SIG-M5 (cell line): Measurements from ENCODE around the gene KRTAP10-6.
"Not testable (repeated sequence)": the region's sequence is repeated elsewhere in the genome, so short reads cannot be mapped to it uniquely, and the experiment has no call there.

Experiments used
- DNase-seq: peaks from one replicate; lab custom pipeline; 2025; lab: John Stamatoyannopoulos, UW

KRTAP10-6 gene

DNA sequence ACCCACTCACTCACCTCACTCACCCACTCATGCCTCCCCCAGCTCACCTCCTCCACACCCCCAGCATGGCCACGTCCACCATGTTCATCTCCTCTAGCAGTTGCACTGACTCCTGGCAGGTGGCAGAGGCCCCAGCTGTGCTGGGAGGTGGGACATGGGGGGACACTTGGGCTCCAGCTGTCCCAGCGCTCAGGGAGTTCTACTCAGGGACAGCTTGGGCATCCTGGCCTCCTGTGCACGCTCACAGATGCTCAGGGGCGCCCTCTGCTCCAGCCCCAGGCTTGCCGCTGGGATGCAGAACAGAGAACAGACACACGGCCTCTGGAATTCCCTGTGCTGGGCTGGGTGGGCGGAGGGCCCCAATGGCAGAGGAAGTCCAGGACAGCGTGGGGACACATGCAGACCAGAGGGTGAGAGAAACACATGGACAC is 24.8 kb upstream of the KRTAP10-6 start:
- DNase-seq: no peak

DNA sequence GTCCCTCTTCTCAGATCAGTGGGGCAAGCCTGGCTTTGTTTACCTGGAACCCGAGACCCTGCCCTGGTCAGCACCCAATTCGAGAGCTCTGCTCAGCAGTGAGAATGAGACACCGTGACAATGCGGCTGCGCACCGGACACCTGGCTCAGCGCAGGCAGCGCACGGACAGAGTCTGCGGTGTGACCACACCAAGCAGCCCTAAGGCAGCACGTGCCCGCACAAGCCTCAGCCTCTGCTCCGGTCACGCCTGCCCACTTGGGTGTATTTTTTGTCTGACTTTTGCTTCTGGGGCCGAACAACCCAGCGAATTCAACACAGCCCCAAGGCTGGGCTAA is 24.3 kb upstream of the KRTAP10-6 start:
- no peak for DNase-seq

DNA sequence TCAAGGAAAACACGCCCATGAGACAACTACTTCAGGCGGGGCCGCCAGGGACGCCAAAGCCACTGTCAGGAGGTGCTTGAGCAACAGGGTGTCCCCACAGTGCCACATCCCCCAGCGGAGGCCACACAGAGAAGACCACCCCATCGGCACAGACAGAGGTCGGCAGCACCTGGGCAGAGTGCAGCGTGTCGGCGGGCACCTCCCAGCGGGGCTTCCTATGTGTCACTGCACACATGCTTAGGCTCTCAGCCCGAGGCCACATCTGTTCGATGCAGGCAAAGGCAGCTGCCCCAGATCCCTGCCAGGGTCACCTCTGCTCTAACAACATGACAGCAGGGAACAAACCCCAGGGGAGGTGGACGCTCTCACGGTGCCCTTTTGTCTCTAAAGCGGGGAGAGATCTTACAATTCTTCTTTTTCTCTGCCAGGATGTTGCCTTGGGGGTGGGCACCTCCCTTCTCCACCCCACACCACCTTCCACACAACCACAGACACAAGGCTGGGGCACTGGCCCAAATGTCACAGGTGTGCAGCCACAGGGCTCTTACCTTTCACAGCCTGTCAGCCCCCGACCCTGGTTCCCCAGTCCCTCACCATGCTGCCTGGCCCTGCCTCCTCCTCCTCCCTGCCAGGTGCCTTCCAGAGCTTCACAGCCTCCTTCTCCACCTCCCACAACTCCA is 23.7 kb upstream of the KRTAP10-6 start:
- no peak for DNase-seq

DNA sequence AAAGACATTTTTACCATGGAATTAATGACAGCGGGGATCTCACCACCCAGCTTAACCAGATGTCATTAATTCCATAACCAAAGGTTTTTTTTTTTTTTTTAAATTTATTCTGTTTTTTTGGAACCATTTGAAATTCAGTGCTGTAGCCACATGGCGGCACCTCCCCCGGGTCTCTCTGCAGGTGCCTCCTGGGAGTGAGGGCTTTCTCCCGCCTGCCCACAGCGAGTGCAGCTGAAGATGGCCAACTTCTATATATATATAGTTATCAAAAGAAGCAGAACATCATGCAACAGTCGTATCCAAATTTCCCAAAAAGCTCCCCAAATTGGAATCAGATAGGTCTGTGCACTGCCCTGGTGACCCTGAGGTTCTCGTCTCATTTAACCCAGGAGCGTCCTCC is 23.2 kb upstream of the KRTAP10-6 start:
- DNase-seq: no peak

DNA sequence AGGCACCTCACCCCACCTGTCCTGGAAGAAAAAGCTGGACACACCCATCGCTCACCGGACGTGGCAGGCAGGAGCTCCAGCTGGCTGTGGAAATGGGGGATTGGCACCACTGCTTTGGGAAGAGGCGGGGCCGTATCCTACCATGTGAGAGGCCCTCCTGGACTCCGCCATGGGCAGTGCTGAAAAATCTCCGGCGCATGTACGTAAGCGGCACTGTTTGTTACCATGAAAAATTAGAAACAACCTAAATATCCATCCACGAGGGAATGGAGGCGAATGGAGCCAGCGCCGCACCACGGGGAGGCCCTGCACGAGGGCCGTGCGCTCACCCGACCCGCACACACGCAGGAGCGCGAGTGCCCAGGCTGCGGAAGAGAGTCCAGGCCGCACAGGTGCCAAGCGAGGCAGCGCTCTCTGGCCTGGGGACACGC is 22.7 kb upstream of the KRTAP10-6 start:
- DNase-seq: no peak

DNA sequence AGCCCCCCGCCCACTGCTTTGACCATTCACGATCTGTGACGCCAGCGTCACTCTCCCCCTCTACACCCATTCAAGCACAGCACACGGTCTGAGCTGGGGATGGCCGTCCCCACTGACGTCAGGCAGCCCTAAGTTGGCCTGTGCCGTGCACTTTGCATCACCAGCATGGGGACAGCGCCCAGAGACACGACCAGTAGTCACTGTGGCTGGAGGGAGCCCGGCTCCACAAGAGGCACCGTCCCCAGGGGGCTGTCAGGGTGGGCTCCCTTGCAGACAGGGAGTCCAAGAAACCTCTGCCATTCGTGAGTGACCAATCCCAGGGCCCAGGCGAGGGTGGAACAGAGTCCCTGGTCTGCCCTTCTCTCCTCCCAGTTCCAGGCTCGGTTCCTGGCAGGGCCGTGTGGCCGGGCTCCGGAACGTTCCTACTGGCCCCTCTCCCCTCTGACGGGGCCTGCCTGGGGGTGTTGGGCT is 21.9 kb upstream of the KRTAP10-6 start:
- no peak for DNase-seq

DNA sequence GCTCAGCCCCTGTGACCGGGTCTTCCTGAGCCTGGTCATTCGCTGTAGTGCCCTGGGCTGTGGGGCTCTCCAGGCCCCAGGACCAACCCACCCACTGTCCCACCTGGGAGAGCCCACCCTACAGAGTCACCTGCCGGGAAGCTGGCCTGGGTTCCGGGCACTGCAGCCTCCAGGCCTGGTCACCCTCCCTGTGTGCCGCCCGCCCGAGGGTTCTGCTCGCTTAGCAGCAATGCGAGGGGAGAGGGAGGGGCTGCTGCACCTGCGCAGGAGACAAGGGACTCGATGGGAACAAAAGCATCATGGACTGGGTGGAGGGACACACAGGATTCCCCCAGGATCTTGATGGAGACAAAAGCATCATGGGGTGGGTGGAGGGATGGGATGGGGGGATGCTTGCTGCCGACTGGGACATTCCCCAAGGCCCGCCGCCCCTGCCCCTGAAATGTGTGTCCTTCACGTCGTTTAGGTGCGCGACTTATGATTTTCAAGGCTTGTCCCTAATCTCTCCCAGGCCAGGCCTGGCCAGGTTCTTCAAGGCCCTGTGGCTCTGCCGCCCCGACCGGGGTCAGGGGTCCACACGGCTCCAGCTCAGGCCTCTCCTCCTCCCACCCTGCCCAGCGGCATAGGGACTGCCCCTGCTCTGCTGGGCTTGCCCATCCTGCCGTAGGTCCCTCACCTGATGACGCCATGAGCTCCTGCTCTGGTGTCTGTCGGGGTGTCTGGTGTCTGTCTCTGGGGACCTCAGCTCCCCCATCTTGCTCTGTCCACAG is 21.3 kb upstream of the KRTAP10-6 start:
- no peak for DNase-seq

DNA sequence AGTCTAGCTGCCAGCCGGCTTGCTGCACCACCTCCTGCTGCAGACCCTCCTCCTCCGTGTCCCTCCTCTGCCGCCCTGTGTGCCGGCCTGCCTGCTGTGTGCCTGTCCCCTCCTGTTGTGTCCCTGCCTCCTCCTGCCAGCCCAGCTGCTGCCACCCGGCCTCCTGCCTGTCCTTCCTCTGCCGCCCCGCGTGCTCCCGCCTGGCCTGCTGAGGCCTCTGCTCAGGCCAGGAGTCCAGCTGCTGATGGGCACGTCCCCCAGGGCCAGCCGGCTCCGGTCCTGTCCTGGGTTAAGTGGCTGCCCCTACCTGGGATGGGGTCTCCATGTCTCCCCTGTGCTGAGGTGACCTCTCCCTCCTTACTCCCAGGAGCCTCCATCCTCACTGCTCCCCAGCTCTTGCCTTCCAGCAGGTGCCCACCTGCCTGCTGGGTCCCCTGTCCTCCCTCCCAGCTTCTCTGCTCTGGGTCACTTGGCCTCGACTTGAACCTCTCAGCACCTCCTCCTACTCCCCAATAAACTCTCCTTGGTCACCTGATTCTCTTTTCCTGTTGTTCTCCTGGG is 20.4 kb upstream of the KRTAP10-6 start:
- no peak for DNase-seq

DNA sequence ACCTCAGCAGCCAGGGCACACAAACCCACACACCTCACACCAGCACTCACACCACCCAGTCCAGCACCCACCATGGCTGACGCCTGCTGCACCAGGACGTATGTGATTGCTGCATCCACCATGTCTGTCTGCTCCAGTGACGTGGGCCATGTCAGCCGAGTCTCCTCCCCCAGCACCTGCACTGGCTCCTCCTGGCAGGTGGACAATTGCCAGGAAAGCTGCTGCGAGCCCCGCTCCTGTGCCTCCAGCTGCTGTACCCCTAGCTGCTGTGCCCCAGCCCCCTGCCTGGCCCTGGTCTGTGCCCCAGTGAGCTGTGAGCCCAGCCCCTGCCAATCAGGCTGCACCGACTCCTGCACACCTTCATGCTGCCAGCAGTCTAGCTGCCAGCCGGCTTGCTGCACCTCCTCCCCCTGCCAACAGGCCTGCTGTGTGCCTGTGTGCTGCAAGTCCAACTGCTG is 19.8 kb upstream of the KRTAP10-6 start, which contains the start of gene KRTAP10-8:
KRTAP10-8 (plus strand) TSS at position 51 of the 458 bp plus-strand sequence; CDS start at position 73, 22 bp downstream.
- DNase-seq: no peak

DNA sequence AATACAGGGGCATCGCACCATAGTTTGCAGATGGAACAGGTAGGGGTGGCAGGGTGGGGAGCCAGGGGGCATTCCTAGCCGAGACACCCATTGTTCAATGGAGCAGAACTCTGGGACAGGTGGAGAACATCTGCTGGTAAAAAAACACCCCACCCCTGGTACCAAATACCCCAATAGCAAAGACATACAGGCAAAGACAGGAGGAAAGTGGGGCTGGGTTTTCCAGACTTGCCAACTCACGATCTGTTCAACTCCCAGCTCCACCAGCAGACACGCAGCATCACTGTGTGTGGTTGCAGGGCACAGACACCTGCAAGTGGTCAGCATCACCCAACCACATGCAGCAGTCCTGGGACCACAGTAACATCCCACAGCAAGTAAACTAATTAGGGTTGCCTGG is 19.2 kb upstream of the KRTAP10-6 start:
- DNase-seq: no peak

DNA sequence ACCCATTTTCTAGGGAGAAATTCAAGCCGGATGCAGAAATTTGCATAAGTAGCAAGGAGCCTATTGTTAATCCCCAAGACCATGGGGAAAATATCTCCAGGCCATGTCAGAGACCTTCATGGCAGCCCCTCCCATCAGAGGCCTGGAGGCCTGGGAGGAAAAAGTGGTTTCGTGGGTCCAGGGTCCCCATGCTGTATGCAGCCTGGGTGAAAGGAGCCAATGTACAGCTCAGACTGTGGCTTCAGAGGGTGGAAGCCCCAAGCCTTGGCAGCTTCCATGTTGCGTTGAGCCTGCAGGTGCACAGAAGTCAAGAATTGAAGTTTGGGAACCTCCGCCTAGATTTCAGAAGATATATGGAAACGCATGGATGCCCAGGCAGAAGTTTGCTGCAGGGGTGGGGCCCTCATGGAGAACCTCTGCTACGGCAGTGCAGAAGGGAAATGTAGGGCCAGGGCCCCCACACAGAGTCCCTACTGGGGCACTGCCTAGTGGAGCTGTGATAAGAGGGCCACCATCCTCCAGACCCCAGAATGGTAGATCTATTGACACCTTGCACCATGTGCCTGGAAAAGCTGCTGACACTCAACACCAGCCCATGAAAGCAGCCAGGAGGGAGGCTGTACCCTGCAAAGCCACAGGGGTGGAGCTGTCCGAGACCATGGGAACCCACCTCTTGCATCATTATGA is 18.0 kb upstream of the KRTAP10-6 start:
- not testable (repeated sequence) for DNase-seq

DNA sequence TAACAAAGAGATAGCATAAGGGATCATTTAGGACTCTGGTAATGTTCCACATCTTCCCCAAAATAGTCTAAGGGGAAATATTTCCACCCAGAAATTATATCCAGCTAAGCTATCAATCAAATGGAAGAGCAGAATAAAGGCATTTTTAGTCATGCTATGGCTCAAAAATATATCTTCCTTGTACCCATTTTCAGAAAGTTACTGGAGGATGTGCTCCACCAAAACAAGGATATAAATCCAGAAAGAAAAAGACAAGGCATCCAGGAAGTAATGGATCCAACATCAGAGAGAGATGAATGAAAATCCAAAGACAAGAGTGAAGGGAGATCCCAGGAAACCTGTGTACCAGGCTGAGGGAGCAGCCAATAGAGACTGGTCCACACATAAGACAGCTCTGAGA is 16.9 kb upstream of the KRTAP10-6 start:
- DNase-seq: no peak

DNA sequence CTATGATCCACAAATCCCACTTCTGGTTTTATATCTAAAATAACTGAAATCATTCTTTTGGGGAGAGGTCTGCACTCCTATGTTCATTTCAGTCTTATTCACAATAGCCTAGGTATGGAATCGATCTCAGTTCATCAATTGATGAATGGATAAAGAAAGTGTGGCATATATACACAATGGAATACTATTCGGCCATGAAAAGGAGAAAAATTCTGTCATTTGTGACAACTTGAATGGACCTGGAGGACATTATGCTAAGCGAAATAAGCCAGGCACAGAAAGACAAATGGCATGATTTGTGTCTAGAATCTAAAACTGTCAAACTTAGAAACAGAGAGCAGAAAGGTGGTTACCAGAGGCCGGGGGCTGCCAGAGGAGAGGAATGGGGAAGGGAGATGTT is 14.2 kb upstream of the KRTAP10-6 start:
- no peak for DNase-seq

DNA sequence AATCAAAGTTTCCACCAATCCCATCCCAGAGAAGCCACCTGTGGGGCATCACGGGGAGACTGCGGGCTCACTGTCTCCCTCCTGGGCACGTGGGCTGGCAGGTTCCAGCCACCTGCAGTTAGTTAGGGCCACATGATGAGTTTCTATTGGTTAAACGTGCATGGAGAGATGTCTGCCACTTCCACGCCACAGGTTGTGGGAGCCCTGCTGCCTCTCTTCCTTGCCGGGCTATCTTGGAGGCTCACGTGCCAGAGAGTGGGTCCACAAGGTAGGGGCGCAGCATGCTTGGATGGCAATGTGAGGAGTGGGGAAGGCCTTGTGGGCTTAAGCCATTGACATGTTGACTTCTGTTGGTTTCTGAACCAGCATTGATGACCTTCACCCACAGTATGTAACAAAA is 11.6 kb upstream of the KRTAP10-6 start:
- no peak for DNase-seq

DNA sequence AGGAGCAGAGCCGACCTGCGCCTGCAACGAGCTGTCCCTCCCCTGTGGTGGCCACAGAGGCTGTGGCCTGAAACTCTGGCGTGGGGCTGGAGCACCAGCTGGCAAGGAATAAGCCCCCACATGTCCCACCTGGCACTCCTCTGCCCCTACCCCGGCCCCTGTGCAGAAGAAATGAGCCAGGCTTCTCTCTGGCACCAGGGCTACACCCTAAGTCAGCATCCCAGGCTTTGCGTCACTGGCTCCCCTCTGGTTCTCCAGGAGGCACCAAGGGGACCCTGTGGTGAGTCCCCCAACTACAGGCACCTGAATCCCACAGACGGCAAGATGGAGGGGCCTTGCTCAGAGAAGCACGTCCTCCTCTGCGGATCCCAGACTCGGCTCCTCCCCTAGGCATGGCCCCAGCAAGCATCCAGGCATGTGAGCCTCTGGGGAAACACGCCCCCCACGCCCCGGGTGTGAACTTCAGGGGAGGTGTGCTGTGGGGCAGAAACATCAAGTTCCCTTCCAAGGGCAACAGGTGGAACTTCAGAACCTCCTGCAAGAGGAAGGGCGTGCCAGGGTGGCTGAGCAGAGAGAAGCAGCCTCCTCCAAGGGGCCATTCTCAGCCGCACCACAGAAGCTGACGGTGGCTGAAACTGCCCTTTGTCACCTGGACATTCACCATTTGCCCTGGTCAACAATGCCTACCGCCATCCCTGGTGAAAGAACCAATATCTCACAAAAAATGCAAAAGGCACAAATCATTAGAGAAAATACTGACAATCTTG is 11.0 kb upstream of the KRTAP10-6 start:
- no peak for DNase-seq

DNA sequence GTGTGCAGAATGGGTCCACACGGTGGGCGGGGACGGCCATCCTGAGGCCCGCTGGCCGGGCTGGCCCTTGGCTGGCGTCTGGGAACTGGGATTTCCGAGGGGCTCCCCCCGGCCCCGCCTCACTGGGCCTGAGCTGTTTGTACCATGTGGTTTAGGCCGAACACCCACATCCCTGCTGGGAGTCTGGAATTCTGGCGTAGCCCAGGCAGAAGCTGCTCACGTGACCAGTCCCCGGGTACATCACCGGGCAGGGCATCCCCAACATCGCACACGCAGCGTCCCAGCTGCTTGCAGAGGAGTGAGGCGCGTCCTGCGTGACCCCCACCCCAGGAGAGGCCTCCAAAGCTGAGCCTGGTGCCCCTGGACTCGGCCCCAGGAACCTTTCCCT is 10.2 kb upstream of the KRTAP10-6 start:
- no peak for DNase-seq

DNA sequence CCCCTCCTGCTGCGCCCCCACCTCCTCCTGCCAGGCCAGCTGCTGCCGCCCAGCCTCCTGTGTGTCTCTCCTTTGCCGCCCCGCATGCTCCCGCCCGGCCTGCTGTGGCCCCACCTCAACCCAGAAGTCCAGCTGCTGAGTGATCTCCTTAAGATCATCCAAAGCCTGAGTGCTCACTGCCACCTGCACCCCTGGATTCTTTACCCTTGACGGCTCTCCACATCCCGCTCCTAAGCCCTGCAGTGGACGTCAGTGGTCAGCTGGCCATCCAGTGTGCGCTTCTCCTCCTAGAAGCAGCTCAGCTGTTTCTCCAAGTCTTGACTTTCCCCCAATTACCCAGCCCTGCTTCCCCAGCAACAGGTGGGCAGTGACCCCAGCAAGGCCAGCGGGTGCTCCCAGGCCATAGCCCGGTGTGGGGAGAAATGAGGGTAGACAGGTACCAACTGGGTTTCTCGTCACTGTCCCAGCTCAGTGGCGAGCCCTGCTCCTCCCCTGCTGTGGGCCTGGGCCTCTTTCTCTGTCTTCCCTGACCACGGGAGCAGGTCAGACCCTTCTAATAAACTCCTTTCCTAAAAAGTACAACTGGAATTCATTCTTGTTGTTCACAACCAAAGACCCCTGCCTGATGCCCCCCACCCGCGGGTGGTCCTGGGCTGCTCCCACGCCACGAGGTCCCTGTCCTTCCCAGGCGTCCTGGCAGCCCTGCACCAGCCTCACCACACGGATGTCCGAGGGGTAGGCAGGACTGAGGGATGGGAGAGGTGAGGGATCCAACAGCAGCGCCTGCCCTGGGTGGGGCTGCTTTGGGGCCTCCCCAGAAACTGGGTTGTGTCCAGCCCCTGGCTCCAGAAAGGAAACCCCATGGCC is 9.5 kb upstream of the KRTAP10-6 start:
- DNase-seq: no peak

DNA sequence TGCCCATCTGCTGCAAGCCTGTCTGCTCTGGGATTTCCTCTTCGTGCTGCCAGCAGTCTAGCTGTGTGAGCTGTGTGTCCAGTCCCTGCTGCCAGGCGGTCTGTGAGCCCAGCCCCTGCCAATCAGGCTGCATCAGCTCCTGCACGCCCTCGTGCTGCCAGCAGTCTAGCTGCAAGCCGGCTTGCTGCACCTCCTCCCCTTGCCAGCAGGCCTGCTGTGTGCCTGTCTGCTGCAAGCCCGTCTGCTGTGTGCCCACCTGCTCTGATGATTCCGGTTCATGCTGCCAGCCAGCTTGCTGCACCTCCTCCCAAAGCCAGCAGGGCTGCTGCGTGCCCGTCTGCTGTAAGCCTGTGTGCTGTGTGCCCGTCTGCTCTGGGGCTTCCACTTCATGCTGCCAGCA is 8.8 kb upstream of the KRTAP10-6 start:
- not testable (repeated sequence) for DNase-seq

DNA sequence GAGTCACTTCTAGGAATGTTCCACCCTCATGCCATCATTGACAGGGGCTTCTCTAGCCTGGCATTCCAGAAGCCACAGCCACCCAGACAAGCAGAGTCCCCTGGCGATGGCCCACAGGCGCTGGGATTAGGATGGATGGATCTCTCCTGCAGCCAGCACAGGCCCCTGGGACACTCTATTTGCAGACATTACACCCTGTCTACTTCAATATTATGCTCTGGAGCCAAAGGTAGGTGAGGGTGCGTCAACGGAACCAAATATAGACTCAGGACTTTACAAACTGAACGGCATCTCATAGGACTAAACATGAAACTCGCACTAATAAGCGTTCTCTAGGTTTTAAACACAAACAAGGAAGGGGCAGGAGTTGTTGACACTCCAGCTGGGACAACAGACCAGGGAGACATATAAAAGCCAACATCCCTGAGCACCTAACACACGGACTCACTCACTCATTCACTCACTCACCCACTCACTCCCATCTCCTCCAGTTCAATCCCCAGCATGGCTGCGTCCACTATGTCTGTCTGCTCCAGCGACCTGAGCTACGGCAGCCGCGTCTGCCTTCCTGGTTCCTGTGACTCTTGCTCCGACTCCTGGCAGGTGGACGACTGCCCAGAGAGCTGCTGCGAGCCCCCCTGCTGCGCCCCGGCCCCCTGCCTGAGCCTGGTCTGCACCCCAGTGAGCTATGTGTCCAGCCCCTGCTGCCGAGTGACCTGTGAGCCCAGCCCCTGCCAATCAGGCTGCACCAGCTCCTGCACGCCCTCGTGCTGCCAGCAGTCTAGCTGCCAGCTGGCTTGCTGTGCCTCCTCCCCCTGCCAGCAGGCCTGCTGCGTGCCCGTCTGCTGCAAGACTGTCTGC is 8.0 kb upstream of the KRTAP10-6 start, which contains the start of gene KRTAP10-7:
KRTAP10-7 (plus strand) TSS at position 480 of the 861 bp plus-strand sequence; CDS start at position 505, 25 bp downstream.
- DNase-seq: not testable (repeated sequence)
